PC-3 (cell line): ENCODE results near the gene TTC16.

Experiments used
- CTCF ChIP-seq: fragments of 300-600 bp; sonication (generic); conservative IDR thresholded peaks from 2 replicates; pipeline ENCODE4 v1.5.1; 2017; ENCODE audit warnings: antibody characterized with exemption, low read depth, mild to moderate bottlenecking, low read length
- EZH2phosphoT487 ChIP-seq: fragments of 300-600 bp; sonication (generic); IDR thresholded peaks from 2 replicates; pipeline ENCODE4 v1.6.1; 2018; ENCODE audit warnings: mild to moderate bottlenecking, antibody characterized with exemption, low read length, borderline replicate concordance

GRCh38 chr9:127773981-127774380 is 58.1 kb downstream of the TTC16 start:
- TF ChIP-seq CTCF (no peak), EZH2phosphoT487 (no peak)
